ENCODE data around the gene ARHGEF2.

The ARHGEF2 gene

DNA sequence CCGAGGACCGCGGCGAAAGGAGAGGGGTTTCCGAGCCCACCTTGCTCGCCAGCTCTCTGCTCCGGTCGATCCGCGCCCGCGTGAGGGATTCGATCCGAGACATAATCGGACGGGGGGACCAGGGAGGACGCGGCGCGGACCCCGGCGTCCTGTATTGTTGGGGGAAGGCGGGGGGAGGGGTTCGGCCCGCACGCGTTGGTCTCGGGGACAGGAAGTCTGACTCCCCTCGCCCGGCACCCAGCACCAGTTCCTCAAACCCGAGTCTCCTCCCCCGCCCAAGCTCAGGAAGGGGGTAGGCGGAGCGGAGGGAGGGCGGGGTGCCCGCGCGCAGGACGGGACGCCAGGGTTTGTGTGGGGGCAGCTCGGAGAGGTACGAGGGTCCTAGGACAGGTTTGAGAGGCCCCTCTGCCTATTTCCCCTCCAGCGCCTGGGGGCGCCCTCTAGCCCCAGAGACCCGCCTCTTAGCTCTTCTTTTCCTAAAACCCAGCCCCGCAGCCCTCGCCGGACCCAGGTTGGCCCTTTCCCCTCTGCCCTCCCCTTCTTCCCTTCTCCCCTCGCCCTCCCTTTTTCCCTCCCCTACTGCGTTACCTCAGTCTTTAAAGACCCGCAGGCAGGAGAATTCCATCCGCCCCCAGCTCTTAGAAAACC, at the start of gene ARHGEF2:
Gene ARHGEF2 (minus strand): TSS at position 223 of the 648 bp plus-strand sequence. CDS start 120 bp downstream, at position 103.
- DNase-seq = peak; percentile 69

DNA sequence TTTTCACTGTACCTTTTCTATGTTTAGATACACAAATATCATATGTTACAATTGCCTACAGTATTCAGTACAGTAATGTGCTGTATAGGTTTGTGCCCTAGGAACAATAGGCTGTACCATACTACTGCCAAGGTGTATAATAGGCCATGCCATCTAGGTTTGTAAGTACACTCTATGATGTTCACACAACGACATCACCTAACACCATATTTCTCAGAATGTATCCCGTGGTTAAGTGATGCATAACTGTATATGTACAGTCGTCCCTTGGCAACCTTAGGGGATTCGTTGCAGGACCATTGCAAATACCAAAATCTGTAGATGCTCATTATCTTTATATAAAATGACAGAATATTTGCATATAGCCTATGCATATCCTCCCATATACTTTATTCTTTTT, 48.2 kb upstream of the ARHGEF2 start:
- DNase-seq = no peak

DNA sequence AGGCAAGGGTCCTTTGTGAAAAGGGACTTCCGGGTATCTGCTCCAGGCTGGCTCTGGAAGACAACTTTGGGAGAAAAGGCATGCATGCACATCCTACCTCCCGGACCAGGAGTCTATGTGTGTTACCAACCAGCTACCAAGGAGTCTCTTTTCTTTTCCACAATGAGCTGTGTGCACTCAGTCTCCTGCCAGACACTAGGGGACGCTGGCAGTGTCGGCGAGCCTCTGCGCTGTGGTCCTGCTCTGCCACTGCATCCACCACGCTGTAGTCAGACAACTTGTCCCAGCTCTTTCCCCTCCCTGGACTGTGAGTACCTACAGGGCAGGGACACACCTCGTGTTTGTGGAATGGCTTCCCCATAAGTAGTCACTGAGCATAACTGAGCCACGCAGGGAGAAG, 47.5 kb upstream of the ARHGEF2 start:
- peak; percentile 71 for DNase-seq

DNA sequence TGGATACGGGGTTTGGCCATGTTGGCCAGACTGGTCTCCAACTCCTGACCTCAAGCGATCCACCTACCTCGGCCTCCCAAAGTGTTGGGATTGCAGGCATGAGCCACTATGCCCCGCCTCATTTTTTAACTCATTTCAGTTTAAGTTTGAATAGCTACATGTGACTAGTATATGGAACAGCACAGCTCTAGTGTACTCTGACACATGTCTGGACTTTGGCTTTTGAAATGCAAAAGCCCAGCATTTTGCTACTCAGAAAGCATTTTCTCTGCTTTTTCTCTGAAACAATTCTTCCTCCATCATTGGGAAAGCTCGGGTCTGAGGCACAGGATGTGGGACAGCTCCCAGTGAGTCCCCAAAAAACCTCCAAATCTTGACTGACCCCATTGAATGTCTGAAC, 46.5 kb upstream of the ARHGEF2 start:
- no peak for DNase-seq

DNA sequence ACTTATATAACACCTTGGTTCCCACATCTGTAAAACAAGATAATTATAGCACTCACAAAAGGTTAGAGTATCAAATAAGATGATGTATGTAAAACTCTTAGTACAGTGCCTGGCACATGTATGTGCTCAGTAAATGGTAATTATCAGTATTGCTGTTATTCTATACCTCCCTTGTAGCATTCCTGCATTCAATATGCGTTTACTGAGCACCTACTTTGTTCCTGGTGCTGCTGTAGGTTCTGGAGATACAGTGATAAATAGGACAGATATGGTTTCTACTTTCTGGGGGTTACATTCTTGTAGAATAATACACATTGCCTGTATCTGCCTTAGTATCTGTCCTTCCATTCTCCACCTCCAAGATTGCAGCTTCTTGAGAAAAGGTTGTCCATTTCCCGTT, 43.6 kb upstream of the ARHGEF2 start:
- no peak for DNase-seq

DNA sequence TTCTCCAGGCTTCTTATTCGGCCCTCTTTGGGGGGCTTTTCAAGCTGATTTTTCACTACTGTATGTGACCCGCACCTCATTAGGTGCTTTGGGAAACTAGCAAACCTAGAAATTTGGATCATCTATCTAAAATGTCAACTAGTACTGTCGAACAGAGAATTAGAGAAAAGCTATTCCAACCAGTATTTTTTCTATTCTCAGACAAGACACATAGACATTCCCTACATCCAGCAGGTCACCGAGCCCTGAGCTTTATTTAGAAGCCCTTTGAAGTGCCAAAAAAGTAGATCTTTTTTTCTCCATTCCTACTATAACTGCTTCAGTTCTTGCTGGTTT, 42.7 kb upstream of the ARHGEF2 start:
- no peak for DNase-seq

DNA sequence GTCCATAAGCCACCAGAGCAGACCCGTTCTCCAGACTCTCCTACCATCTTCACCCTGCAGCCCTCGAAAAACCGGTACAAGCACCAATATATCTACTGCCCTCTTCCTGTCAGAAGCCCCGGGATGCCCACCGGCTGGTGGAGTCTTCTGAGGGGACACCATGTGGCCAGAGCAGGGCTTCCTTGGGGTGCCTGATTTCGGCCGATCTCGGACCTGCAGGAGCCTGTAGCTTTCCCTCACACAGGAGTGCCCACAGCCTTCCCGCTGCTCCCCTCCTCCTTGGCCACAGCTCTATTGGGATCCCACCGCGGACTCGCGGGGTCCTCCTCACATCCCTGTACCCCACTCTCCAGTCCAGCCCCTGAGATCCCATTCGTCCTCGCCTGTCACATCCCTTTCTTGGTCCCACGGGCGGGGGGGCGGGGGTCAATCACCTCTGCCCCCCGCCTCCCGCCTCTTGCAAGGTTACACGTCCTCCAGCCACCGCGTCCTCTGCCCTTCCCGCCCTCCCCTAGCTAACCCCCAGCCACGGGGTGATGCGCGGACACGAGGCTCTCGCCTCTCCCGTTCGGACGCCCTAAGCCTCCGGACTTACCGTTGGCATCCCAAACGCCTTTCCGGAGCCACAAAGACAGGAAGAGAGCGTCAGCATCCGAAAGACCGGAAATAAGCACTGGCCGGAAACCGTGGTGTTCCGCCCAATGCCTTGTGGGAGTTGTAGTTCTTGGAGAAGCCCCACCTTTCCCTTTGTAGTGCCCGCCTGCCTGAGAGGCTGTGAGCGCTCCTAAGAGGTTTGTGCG, 42.1 kb upstream of the ARHGEF2 start, which contains the start of gene SSR2:
Gene SSR2 (minus strand): TSS at position 659 of the 800 bp plus-strand sequence. CDS start 784 bp downstream, outside the sequence.
- peak; percentile 93 for DNase-seq

DNA sequence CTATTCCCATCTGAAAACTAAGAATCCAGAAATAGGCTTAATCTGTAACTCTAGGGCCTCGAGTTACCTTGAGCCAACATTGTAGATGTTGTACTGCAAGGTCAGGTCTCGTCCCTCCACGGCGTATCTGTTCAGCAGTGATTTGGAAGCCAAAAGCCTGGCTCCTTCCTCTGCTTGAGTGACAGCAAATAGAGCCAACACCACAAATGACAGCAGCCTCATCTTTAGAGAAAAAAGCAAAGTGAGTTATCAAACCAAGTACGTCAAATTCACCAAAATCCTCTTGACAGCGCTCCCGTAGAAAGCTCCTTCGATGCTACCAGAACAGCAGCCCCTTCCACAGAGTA, 41.6 kb upstream of the ARHGEF2 start:
- DNase-seq = no peak

DNA sequence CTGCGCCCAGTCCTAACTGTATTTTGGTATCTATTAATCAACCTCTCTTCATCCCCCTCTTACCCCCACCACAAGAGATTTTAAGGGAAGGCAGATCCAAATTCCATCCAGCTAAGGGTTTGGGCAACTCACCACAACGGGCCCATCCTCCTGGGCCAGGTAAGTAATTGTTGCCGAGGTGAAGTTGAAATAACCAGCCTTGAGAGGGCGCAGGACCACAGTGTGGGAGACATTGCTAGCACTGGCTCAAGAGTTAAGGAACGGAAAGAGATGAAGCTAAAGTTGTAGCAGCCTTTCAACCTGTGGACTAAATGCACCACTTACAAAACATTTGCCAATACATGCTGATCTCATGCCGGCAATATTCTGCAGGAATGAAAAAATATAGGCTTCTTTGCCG, 36.5 kb upstream of the ARHGEF2 start:
- DNase-seq = no peak

DNA sequence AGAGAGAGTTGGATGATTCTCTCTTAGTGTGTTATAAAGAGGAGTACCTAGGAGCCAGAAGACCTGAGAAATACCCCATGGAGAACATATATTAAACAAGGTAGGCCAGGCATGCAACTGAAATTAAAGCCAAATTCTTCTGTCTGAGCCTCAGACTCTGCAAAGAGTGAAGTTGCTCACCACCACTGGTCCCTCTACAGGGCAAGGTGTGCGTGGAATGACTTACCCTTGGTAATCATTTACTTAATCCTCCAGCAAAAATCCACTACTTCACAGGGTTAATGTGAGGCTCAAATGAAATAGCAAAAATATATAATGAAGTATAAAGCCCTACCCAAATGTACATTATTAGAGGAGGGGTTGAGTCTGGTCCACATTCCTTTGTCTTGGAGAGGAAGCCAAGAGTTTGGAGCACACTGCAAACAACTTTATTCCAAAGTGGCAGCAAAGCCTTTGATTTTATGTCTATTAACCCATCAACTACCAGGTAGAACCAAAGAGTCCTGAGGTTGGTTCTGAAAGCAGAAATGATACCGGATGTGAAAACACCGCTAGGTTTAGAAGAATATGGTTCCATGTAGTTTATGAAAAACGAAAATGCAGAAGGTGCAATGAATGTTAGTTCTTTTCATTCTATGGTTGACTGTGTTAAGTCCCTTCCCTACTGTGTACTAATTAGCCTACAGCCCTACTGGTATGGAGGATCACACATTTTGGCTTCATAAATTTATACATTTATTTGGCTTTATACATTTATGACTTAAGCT, 33.9 kb upstream of the ARHGEF2 start:
- no peak for DNase-seq

DNA sequence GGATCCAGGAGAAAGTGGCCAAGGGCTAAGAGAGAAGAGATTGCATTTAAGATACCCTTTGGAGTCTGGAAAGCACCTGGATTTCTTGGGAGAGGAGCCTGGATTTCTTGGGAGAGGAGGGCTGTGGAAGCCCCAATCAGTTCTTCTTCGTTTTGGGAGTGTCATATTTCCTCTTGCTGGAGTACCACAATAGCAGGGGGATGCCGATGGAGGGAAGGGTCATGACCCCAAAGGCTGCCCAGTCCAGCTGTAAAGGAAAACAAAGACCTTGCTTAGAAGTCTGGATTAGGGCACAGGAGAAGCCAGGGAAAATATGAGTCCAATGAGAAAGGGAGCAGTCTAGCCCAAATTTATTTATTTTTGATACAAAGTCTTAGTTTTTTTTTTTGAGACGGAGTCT, 31.1 kb upstream of the ARHGEF2 start:
- DNase-seq = no peak

DNA sequence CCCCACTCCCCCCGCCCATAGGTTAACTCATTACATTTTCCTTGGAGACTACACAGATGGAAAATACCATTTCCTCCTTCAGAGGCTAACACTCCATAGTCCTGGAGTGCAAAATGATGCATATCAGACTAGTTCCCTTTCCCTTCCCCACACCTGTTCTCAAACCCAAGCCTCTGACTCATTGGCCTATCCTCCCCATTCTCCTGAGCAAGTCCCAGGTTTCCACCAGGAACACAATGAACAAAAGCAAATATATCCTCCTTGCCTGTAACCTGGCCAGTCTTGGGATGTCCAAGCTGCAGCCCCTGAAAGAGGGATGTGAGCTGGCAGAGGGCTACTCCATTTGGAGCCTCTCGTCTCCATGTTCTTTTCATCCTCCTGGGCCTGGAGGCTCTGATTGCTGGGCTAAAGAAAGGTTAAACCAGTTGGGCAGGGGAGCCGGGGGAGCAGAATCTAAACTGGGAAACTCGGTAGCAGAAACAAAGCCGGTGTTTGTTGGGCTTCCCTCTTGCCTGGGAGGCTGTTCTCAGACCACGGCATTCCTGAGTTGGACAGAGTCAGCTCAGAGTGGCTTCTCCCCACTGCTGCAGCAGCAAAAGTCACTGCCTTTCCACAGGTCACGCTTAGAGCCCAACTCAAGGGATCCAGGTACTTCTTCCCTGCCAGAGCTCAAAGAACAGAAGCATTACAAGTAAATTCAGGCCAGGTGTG, 28.5 kb upstream of the ARHGEF2 start:
- no peak for DNase-seq

DNA sequence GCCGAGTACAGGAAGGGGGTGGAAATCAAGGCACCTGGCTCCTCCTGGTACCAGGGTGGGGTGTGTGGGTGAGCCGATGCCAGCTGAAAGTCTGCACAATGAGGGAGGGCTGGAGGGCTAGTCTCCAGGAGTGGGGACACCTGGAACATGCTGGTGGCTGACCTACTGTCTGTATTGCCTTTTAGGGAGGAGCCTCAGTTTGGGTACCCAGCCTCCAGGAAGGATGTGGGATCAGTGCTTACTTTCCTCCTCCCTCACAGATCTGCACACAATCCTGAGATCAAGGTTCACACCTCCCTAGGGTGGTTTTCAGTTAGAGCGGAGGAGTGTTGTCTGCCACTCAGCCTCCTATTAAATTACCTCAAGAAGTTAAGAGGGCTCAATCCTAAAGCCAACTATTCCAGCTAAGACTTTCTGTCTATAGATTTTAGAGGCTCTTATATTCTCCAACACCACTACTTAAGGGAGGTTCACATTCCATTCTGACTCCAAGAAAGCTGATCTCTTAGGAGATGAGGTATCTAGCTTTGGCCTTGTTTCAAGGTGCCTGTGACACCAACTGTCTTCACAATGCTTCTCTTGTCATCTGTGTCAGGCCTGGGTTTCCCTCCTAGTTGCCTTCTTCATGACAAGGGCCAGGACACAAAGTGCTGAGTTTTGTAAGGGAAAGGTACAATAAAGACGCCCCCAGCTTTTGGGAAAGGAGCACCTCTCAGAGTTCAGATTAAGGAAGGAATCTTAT, 26.7 kb upstream of the ARHGEF2 start:
- no peak for DNase-seq

DNA sequence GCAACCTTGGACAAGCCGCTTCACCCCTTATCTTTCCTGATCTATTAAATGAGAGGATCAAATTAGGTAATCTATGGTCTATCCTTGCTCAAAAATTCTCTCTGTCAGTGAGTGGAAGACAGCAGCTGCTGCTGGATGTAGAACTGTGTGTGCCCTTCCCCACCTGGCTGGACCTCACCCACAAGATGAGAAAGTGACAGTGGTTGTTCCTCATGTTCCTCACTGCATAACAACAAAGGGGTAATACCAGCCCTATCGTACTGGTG, 25.5 kb upstream of the ARHGEF2 start:
- no peak for DNase-seq

DNA sequence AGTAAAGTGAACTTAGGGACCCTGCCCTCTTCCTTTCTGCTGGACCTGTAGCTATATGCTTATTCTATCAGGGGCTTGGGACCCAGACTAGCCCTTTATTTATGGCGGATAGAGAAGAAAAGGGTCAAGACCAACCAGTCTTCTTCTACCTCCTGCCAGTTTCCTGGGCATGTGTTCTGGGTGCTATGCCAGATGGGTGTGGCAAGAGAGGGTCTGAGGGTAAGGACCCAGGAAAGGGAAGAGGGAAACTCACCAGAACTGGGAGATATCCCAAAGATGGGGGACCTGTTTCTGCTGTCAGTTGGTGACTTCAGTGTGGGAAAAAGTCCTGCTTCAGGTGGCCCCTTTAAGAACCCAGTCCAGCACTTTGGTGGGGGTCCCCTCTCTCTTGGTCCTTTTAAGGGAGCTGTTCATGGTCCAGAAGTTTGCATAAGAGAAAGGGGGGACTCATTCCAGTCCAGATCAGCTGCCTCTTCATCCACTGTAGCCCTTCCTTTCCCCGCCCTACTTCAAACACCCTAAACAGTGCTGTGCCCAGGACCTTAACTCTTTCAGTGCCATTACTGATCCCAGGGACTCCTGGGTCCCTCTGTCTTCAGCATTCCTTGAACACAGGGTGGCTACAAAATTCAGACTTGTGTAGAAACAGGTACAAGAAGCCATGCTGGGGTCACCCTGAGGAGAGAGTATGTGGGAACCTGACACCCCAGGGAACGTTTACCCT, 24.0 kb upstream of the ARHGEF2 start:
- DNase-seq = no peak

DNA sequence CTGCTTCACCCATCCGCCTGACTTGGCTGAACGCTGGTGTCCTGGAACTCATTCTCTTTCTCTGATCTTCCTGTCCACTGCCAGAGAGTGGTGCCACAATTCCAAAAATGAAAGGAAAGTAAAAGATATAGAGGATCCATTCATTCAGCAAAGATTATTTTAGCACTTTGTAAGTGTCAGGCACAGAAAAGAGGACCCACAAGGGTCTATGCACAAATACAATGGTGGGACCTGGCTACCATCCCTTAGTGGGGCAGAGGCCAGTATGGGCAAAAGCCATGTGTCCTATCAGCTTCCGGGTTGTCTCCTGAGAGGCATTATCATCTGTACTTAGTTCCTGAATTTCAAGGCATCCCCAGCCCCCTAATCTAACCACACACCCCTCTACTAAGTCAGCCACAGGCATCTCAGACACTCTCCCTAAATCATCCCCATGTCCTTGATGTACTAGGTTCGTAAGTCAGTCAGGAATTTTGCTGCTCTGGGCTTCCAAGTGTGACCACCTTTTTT, 23.4 kb upstream of the ARHGEF2 start:
- no peak for DNase-seq

DNA sequence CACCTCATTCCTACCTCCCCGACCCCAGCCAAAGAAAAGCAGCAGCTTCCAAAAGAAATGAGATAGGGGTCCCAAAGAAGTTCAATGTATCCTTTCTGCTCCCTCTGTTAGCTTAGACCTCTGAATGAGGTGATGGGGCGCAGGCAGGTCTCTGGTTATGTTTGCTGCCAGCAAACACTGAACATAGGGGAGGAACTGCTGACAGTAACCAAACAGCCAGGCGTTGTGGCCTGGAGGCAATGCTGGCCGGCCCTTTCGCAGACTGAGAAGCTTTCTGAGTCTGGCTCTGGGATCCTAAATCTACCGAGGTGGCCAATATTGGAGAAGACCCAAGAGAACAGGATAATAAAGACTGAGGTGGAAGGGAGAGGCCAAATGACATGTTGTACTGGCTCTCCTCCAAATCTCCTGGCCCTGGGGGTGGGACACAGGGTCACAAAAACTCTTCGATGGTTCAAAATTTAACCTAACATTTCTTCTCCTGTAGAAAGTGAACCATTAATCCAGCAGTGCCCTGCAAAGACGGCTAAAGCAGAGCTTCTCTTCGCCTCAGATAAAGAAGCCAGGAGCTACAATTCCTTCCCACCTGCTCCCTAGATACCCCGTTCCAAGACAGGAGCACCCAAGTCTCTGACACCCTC, 22.8 kb upstream of the ARHGEF2 start:
- DNase-seq = no peak

DNA sequence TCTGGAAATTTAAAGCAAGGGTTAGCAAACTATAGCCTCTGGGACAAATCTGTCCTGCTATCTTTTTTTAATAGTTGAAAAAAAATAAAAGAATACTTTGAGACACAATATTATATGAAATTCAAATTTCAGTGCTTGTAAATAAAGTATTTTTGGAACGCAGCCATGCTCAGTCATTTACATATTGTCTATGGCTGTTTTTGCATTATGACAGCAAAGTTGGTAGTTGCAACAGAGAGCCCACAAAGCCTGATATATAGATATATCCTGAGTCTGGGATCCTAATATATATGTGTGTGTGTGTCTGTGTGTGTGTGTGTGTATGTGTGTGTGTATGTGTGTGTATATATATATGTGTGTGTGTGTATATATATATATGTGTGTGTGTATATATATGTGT, 21.6 kb upstream of the ARHGEF2 start:
- no peak for DNase-seq

DNA sequence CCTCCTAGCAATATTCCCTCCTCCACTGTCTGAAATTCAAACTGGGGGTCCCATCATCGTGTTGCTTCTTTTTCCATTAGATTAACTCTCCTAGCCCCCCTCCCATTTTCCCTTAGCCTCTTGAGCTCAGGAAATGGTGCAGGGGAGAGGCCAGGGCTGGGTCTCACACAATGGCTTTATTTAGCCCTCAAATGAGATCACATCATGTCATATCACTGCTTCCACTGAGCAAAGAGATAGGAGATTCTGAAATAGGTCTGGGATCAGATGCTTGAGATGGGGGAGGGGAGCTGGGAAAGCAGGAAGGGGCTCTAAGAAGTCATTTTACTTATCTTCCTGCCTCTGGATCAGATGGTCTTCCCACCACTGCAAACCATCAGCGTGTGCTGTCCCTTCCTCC, 17.8 kb upstream of the ARHGEF2 start:
- no peak for DNase-seq

DNA sequence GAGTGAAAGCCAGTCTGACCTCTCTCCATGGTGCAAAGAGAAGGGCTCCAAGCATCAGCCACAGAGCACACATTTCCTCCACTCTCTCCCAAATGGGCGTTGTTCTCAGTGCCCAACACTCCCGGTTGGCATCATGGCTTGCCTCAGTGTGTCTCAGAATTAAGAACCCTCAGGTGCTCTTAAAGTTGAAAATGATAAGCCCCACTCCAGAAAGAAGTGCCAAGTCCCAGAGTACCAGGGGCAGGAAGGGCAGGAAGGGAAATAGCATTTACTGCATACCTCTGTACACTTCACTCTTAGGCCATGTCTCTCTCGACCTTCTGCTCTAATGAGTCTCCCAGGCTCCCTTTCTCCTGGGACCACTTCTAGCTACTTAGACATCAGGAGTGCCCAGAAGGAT, 15.2 kb upstream of the ARHGEF2 start:
- no peak for DNase-seq

DNA sequence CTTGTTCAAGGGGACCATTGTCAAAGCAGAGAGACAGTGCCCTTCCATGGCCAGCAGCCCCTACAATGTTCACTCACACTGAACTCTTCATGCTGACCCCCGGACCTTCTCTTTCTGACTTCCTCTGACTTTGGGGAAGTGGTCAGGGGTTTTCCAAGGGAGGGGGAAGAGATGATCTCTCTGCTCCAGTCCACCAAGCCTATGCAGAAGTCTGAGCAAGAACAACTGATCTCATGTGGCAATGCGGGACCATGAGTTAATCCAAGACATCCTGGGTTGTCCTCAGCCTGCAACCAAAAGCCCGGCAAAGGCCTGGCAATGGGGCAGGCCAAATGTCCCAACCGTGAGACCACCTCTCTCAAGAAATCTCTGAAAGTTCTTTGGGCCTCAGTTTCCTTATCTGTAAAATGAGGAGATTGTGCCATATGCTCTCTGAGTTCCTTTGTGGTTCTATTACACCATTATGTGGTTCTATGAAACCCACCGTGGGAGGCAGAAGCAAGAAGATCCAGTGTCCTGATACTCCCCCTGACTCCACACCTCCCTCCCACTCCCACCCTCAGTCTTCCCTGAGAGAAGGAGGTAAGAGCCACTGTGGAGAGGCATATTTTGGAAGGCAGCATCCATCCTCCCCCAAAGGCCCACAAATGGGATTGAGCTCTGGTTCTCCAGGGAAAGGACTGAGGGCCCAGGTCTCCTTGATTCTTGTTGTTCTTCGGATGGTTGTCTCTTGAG, 11.8 kb upstream of the ARHGEF2 start:
- DNase-seq = no peak

Measured in NCI-H146 (cell line).